ENCODE data around the gene GBGT1. TPM values are rescaled to one million over a fixed set of nuclear protein-coding genes. Genes with fewer than 3 reads are reported as not detected.
A peak's percentile ranks its signal among the peaks of the same experiment; 100 is the strongest.

The GBGT1 gene
- total and polyA plus RNA-seq, 2 donors (not counting 1 experiment from before 2014, with no cell fraction given), result 19.6 to 52.7 TPM

DNA sequence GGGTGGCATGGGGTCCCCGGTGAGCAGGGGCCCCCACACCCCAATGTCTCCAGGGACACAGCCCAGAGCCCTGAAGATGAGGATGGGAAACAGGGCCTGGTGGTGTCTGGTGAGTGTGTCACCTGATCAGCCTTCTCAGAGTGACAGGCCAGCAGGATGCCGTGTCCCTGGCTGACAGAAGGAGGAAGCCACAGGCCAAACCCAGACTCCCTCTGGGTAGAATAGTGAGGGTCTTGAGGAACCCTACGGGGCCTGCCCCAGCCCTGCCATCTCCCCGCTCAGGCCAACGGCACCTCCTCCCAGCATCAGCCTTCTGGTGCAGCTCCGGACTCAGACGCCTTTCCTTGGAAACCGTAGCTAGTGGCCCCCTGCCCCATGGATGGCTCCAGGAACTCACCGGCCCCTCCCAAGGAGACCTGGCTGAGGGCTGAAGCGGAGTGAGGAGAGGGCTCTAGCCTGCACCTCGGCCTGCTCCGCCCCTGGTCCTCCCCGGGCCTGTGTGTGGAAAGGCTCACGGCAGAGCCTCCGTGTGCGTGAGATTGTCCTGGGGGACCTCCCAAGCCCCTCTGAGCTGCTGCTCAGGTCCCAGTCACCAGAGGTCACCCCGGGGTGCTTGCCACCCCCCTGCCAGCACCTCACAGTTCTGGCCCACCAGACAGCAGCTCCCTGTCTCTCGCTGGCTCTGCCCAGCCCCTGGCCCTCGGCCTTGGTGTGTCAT lies 48.7 kb downstream of the GBGT1 start:
- H3K4me3 ChIP-seq (ENCODE audit: control extremely low read depth in 1 of 5, extremely low read depth in 1 of 5, insufficient read depth in 1 of 5, low read depth in 2 of 5, low read length in 4 of 5), result no peak overlapping the region
- Mint-ChIP-seq H3K9me3 (ENCODE audit: insufficient read depth) (no peaks in the 10 kb centered on the region), H3K27ac (peak overlapping the region; percentile 85), H3K27me3 (no peaks in the 10 kb centered on the region), H3K4me1 (peaks cover 64% of the 10 kb centered on the region), H3K4me3 (peak overlapping the region; percentile 67)
- no peaks in the 10 kb centered on the region for H3K27me3 ChIP-seq (replicated peaks in 1 of 4; ENCODE audit: control extremely low read depth in 1 of 4, control insufficient read depth in 3 of 4, insufficient read depth in 4 of 4, low read length in 3 of 4)
- no peak overlapping the region for H2AFZ ChIP-seq (ENCODE audit: insufficient read depth, low read depth, low read length, poor library complexity, severe bottlenecking)
- ChIA-PET CTCF (interaction anchor here (0.6 to 26.5 kb wide), 8 partner anchors 10 to 92 kb away, joined by 3 to 599 read pairs (median 3); no protein-coding TSS in a partner anchor), POLR2A (interaction anchor here (0.5 to 3.3 kb wide), 9 partner anchors 11 to 346 kb away, joined by 3 to 21 read pairs (median 6); no protein-coding TSS in a partner anchor)
- peak overlapping the region; percentile 42 to 57 for H3K27ac ChIP-seq (ENCODE audit: low read length in 2 of 2)
- intact Hi-C loops (cut with micrococcal nuclease), result loop anchor here (1.0 to 10.0 kb wide), 2 partner anchors 29 to 360 kb away; partner anchors contain the start of gene SLC2A6
- H3K4me1 ChIP-seq (ENCODE audit: control insufficient read depth in 2 of 2, insufficient read depth in 2 of 2, low read length in 2 of 2), result peaks cover 49 to 62% of the 10 kb centered on the region in 2 donors
- H4K20me1 ChIP-seq (ENCODE audit: control insufficient read depth, insufficient read depth, low read length, poor library complexity, severe bottlenecking), result peaks cover 69% of the 10 kb centered on the region
- ATAC-seq (ENCODE audit: low read depth), result peak; percentile 19
- no peaks in the 10 kb centered on the region for H3K9me3 ChIP-seq (ENCODE audit: control extremely low read depth in 1 of 3, control insufficient read depth in 2 of 3, insufficient read depth in 1 of 3, low read length in 2 of 3)
- peaks cover 84% of the 10 kb centered on the region for H3K79me2 ChIP-seq (ENCODE audit: control insufficient read depth, insufficient read depth, low read length)
- peak overlapping the region; percentile 65 for H3K4me2 ChIP-seq (replicated peaks; ENCODE audit: low read depth, low read length, poor library complexity, severe bottlenecking)
- no peak overlapping the region for H3K9ac ChIP-seq (ENCODE audit: low read length)
- TF ChIP-seq, protein P1, sequence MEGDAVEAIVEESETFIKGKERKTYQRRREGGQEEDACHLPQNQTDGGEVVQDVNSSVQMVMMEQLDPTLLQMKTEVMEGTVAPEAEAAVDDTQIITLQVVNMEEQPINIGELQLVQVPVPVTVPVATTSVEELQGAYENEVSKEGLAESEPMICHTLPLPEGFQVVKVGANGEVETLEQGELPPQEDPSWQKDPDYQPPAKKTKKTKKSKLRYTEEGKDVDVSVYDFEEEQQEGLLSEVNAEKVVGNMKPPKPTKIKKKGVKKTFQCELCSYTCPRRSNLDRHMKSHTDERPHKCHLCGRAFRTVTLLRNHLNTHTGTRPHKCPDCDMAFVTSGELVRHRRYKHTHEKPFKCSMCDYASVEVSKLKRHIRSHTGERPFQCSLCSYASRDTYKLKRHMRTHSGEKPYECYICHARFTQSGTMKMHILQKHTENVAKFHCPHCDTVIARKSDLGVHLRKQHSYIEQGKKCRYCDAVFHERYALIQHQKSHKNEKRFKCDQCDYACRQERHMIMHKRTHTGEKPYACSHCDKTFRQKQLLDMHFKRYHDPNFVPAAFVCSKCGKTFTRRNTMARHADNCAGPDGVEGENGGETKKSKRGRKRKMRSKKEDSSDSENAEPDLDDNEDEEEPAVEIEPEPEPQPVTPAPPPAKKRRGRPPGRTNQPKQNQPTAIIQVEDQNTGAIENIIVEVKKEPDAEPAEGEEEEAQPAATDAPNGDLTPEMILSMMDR (IDR thresholded peaks at IDR 0.05), result no peak
- TF ChIP-seq EZH2 (IDR thresholded peaks at IDR 0.05; ENCODE audit: borderline replicate concordance, insufficient read depth, low read depth, low read length, poor library complexity, severe bottlenecking), result no peak
- H3K36me3 ChIP-seq (replicated peaks in 1 of 2; ENCODE audit: control extremely low read depth in 1 of 2, control insufficient read depth in 1 of 2, extremely low read depth in 1 of 2, insufficient read depth in 2 of 2, low read length in 1 of 2), result peaks cover 0 to 11% of the 10 kb centered on the region in 2 experiments
- DNase-seq, result peak; percentile 67
- WGBS (ENCODE audit: insufficient coverage), result 70% methylated on average over 19 of the region's 19 CpGs

All from B cell (primary cell).